HG02763 (cell line): ENCODE measurements around the gene SPON1.

ENCODE experiments used
- ATAC-seq: cut with Tn5 transposase; IDR thresholded peaks from one replicate; pipeline ENCODE4 v1.9.1; 2021; ENCODE audit warnings: mild to moderate bottlenecking, moderate library complexity; ENCODE audit not compliant: unreplicated experiment

Gene SPON1

GRCh38 chr11:14309425-14310192, 347.1 kb downstream of the SPON1 start:
- no peak for ATAC-seq

- no peak for ATAC-seq
Observed at GRCh38 chr11:14310679-14311078, 348.2 kb downstream of the SPON1 start.

DNA sequence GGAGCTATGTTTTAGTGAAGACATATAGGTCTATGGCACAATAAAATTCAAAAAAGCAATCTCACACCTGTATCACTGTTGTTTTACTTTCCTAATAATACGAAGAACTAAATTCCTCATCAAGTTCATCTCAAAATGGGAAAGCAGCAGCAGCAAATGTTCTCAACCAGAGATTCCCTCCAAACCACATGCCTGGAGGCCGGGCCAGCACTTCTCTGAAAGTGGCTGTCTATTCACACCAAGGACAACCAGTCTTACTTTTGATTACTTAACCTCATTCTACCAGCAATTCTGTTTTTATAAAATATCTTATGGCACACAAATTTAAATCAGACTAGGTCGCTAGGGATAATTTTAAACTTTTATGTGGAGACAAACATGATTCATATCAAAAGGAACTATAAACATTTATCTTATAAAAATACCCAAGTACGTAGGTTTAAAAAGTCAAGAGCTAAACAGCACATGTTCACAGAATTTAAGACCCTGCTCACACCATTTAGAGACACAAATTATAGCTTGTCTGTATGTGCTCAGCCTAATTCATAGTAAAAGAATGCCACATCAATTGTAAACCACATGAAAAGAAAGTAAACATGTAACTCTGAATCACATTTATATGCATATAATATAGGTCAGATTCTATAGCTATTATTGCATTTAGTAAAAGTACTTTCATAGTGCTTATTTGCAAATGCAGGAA, 350.4 kb downstream of the SPON1 start:
- no peak for ATAC-seq

DNA sequence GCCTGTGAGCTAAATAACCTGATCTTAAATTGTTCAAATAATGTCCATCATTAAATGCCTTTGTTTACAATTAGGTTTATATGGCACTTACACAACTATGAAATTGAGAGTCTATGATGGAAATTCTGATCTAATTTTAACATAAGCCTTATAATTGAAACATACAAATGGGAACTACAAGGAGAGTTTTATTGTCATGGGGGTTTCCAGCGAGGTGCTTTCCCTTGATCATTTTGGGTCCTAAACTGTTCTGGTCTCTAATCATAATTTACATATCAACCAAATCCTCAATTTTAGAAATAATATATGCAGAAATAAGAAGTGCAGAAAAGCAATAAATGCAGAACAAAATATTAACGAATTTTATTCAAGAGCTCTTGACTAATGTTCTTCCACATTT, 351.6 kb downstream of the SPON1 start:
- ATAC-seq, result no peak

DNA sequence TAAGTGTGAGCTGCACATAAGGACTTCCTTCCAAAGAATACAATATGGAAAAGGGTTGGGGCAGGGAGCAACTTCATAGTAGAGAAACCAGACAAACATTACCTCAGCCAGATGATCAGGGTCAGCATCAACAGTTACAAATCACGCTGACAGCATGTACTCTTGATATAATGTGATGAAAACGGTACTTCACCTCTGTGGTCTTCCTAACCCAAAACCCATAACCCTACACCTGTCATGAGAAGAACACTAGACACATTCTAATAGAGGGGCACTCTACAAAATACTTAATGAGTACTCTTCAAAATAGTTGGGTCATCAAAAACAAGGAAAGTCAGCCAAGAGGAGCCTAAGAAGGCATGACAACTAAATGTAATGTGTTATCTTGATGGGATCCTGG, 352.6 kb downstream of the SPON1 start:
- no peak for ATAC-seq
